NCI-H2107 treated with DMSO at 0.1 percent for 48 hours (cell line): Measurements from ENCODE around the gene MTRF1.

Source experiments
- DNase-seq: peaks from one replicate; lab custom pipeline; 2025; ENCODE audit not compliant: unreplicated experiment; lab: John Stamatoyannopoulos, UW

Gene MTRF1

DNA sequence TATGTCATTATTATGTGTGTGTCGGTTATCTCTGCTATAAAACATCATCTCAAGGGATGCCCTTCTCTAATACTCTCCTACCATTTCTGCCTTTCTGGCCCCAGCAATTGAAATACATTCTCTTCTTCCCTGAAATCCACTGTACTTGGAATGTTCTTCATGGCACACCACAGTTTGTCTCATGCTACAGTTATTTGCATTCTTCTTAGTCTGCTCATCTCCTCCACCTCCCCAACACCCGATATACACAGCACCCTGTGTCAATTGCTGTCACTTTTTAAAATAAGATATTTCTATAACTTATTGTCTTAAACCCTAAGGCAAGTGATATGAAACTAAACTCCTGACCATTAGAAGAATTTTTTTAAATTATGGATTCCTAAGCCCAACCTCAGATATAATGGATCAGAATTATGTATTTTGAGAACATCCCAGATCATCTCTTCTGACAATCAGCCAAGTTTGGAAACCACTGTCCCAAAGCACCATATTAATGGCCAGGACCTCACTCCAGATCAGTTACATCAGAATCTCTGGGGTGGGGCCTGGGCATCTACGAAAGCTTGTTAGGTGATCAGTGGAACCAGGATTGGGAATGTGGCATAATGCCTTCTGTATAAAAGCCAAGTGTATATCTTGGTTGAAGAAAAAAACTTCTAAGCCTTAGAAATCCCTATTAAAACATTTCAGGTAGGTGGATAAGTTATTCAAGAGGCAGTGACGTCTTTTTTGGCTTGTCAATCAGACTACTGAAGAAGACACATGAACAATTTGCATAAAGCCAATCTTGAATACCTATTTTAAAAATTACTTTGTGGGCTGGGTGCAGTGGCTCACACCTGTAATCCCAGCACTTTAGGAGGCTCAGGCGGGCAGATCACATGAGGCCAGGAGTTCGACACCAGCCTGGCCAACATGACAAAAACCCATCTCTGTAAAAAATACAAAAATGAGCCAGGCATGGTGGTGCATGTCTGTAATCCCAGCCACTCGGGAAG is 39.0 kb downstream of the MTRF1 start:
- DNase-seq: no peak

DNA sequence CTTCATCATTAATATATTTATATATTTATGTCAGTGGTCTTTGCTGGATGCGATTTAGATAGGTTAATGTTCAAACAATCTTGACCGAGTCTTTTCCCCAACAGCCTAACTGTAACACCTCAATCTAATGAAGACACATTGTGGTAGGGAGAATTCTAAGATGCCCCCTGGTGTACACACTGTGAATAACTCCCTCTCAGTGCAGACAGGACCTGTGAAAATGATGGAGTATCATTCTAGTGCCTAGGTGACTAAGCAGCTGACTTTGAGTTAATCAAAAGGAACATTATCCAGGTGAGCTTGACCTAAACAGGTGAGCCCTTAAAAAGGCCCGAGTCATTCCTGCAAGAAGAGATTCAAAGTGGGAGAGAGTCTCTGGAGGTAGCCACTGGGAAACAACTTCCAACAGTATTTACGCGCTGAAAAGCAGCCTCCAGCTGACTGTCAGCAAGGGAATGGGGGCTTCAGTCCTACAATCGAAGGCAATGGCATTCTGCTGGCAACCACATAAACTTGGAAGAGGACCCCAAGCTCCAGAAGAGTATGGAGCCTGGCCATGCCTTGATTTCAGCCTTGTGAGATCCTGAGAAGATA is 41.0 kb downstream of the MTRF1 start:
- peak; percentile 34 for DNase-seq

DNA sequence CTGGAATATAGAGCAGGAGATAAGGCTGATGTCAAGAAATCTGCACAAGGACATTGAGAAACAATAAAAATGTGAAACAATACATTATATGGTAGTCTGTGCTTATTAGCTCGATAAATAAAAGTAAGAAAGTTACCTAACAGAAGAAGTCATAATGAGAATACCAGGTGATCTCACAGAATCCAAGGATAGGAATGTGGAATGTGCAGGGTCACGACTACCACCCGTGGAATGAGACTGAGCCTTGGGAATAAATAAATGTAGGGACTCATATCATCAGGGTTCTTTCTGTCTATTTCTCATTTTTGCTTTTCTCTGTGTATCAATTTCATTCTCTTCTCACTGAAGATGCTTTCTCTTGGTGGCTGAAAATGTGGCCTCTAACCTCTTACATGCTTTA is 43.0 kb downstream of the MTRF1 start:
- no peak for DNase-seq

DNA sequence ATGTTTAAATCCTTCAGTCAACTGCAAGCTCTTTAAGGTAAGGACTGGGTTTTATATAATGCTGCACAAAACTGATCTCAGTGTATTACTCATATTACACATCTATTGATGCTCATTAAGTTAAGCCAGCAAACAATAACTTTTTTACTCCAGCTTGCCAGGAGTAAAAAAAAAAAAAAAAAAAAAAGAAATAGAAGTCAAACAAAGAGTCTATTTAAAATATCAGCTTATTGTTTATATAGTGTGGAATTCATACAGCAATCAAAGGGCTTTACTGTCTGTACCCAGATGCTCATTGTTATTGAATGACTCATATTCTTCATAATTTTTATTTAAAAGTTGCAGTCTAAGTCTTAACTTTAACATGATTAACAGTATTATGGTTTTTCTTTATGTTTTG is 47.2 kb downstream of the MTRF1 start:
- DNase-seq: no peak

DNA sequence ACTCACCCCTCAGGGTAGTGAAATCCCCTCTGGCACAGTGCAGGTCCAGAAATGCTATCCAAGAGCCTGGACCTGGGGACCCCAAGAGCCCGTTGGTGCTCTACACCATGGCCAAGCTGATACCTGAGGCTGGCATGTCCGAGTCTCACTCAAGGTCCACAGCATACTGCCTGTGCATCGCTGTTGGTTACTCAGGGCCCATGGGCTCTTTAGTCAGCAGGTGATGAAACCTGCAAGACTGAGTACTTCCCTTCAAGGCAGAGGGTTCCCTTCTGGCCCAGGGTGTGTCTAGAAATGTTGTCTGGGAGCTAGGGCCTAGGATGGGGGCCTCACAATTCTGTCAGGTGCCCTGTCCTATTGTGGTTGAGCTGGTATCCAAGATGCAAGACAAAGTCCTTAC is 49.5 kb downstream of the MTRF1 start:
- no peak for DNase-seq

DNA sequence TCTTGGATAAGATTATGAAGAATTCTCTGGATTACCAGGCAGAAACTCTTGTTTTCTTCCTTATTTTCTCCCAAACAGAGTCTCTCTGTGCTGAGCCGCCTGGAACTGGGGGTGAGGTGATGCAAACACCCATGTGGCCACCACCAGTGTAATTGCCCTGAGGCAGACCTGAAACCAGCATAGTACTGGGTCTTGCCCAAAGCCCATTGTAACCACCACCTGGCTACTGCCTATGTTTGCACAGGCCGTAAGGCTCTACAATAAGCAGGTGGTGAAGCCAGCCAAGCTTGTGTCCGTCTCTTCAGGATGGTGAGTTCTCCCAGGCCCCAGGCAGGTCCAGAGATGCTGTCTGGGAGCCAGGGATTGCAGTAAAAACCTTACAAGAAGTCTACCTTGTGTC is 50.1 kb downstream of the MTRF1 start:
- no peak for DNase-seq

DNA sequence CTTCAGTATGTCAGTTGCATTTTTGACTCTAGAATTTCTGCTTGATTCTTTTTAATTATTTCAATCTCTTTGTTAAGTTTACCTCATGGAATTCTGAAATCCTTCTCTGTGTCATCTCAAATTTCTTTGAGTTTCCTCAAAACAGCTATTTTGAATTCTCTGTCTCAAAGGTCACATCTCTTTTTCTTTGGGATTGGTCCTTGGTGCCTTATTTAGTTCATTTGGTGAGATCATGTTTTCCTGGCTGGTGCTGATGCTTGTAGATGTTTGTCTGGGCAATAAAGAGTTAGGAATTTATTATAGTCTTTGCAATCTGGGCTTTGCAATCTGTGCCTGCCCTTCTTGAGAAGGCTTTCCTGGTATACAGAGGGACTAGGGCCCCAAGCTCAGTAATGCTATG is 50.5 kb downstream of the MTRF1 start:
- no peak for DNase-seq

DNA sequence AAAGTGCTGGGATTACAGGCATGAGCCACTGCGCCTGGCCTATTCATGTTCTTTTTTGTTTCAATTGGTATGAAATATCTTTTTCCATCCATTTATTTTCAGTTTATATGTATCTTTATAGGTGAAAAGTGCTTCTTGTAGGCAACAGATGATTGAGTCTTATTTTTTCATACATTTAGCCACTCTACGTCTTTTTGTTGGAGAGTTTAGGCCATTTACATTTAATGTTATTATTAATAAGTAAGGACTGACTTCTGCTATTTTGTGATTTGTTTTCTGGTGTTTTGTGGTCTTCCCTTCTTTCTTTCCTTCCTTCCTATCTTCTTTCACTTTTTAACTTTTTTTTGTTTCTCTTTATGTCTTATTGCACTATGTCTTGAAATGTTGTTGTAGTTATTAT is 52.3 kb downstream of the MTRF1 start:
- DNase-seq: no peak

DNA sequence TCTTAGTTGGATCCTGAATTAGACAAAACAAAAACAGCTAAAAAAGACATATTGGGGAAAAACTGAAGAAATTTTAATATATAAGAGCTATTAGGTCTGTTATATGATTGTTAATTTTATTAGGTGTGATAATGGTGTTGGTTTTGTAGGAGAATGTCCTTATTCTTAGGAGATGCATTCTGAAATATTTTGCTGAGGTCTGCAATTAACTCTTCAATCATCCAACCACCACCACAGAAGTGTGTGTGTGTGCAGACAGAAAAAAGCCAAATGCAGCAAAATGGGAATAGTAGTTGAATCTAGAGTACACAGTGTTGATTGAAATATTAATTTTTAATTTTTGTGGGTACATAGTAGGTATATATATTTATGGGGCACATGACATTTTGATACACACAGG is 56.9 kb downstream of the MTRF1 start:
- no peak for DNase-seq

DNA sequence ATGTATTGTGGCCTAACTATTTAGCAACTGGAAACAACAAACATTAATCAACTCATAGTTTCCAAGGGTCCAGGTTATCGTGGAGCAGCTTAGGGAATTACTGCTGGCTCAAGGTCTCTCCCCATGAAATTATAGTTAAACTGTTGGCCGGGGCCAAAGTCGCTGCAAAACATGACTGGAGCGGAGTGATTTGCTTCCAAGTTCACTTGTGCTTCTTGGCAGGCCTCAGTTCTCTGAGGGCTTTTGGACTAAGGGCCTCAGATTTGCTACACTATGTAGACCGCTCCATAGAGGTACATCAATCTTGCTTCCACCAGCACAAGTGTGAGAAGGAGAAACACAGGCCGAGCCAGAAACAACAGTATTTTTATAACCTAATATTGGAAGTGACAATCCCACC is 59.6 kb downstream of the MTRF1 start:
- DNase-seq: no peak

DNA sequence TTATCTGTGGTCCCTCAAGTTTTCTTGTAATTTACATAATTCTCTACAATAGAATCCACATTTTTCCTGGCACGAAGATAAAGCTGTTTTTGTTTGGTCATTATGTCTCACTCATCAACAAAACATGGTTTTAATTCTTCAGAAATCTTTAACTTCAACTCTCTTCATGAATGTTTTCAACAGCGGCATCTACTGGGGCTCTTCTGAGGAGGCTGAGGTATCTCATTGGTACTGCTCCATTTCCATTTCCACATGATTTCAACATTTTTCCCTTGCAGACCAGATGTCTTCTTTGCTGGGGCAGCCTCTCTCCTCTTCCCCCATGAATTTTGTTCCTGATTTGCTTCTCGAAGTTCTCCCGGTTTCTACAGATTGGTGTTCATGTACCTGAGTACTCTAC is 63.2 kb downstream of the MTRF1 start:
- no peak for DNase-seq

DNA sequence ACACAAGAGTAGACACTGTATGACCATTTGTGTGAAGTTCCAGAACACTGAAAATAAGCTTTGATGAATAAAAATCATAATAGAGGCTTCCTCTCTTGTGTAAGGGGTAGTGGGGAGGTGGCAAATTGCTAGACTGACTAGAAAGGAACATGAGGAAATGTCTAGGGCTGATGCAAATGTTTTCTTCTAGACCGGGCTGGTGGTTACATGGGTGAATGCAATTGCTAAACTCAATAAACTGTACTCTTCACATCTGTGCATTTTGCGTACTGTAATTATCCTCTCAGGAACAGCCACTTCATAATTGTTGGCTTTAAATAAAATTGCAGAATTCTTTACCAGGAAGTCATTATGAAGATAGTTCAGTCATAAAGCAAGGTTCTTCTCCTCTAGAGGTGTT is 63.9 kb downstream of the MTRF1 start:
- peak; percentile 51 for DNase-seq

DNA sequence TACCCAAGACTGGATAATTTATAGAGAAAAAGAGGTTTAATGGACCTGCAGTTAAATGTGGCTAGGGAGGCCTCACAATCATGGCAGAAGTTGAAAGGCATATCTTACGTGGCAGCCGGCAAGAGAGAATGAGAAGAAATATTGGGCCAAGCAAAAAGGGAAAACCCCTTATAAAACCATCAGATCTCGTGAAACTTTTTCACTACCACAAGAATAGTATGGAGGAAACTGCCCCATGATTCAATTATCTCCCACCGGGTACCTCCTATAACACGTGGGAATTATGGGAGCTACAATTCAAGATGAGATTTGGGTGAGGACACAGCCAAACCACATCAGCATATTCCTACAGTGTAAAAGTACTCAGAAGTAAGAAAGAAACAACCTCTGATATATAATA is 64.3 kb downstream of the MTRF1 start:
- no peak for DNase-seq

DNA sequence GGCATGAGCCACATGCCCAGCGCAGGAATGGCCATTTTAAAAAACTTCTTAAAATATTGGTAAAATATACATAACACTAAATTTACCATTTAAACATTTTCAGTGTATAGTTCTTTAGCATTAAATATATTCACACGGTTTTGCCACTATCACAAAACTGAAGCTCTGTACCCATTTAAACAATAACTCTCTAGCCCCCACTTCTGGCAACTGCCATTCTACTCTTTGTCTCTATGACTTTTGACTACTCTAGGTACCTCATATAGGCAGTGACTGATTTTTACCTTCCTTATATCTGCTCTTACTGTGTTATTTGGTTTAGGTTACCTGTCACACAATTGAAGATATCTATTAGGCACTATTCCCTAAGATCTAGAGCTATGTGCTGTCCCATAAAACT is 66.8 kb downstream of the MTRF1 start:
- DNase-seq: no peak

DNA sequence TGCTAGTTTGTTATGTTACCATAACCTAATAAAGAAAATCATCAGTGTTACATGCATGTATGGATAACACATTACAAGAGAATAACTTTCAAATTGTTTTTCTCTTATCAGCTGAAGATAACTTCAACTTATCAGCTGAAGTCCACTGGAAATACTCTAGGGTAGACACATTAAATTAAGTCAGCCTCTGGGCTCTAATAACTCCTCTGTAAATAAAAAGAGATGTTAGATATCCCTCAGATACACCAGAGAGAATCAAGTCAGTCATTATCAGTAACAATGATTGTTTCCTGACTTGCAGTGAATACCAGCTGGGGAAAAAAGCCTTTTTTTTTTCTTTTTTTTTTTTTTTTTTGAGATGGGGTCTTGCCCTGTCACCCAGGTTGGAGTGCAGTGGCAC is 67.4 kb downstream of the MTRF1 start:
- no peak for DNase-seq

DNA sequence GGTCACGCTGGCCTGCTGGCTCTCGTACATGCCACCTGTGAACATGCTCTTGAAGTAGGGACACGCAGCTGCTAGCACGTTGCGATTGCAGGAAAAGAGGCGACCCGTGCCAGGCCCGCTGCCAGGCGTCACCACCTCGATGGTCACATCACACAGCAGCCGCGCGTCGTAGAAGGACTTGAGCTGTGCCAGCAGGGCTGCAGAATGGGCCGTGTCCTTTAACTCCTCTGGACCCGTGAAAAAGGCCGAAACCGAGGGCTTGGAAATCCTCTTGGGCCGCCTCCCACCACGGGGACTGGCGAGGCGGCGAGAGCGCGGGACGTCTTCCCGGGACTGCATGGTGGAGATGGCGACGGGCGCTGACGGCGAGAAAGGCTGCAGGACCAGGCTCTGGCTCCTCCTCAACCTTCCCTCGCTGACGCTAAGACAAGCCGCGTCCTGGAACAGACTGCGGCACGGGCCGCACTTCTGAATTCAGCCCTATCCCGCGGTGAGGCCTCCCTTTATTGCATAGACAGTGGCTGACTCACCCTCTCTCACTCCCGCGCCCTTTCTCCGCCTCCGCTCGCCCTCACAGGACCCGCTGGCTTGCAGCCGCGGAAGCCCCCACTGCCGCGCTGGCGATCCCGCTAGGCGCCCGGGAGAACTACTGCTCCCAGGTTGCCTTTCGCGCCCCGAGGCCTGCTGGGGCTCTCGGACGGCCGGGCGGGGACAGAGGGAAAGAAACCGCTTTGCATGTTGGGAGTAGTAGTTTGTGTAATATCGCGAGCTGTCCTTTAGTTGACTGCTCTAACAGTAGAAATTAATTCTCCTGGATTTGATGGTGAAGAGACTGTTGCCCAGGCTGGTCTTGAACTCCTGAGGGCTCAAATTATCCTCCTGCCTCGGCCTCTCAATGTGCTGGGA is 69.2 kb downstream of the MTRF1 start, which contains the start of gene KBTBD7:
TSS of gene KBTBD7 (minus strand) at position 651 of the 906 bp plus-strand sequence. CDS start at position 339, 312 bp downstream.
- DNase-seq: peak; percentile 78

DNA sequence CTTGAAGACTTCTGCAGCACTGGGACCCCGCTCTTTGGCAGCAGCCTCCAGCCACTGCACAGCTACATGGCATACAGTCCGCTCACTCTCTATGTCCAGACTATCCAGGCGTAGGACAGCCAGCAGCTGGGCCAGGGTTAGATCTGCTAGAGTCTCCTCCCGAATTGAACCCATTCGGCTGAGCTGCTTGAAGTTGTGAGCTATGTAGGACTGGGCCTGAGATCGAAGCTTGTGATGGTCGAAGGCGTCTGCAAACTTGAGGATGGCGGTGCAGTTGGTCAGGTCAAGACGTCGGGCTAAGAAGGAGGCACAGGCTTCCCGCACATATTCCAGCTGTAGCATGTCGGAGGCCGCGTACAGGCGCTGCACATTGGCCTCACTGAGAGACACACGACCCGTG is 69.9 kb downstream of the MTRF1 start:
- DNase-seq: no peak

DNA sequence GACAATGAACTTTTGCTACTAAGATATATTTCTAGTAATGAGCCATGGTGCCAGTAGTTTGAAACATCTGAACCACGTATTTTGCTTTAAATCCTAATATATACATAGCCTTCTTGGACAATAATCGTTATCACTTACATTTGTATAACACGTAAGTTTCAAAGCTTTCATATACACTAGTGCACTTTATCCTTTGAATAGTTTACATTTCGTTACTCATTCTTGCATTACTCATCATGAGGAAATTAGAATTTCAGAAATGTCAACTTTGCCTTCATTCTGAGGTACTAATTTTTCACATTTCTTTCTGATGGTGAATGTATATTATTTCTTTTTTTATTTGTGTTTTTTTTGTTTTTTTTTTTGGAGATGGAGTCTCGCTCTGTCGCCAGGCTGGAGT is 74.8 kb downstream of the MTRF1 start:
- no peak for DNase-seq

DNA sequence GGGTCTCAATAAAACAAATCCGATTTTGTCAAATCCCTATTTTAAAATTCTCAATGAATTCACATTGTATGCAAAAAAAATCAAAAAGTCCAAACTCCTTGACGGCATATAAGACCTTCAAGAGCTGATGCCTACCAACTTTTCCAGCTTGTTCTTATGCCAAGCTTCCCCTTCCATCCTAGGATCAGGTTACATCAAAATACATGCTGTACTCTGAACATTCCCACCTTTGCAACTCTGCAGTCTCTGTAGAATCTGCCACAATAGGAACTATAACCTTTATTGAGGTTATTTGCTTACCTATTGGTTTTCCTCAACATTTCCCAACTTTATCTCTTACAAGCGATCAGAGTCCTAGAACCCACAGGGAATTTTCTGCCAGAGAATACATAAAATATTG is 76.9 kb downstream of the MTRF1 start:
- no peak for DNase-seq

DNA sequence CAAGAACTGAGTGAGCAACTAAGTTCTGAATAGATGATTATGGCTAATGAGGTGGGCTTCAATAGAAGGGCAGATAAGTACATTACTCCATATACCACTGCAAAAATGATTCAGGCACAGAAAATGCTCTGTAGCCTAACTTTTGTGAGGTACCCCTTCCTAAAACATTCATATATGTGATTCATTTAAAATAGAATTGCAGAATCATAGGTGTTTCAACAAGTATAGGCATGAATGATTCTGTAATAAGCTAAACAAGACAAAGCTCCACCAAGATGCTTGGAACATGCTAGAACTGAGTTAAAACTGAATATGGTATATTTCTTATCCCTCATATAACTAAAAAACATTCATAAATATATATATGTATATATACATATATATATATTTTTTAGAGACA is 81.1 kb downstream of the MTRF1 start:
- no peak for DNase-seq

DNA sequence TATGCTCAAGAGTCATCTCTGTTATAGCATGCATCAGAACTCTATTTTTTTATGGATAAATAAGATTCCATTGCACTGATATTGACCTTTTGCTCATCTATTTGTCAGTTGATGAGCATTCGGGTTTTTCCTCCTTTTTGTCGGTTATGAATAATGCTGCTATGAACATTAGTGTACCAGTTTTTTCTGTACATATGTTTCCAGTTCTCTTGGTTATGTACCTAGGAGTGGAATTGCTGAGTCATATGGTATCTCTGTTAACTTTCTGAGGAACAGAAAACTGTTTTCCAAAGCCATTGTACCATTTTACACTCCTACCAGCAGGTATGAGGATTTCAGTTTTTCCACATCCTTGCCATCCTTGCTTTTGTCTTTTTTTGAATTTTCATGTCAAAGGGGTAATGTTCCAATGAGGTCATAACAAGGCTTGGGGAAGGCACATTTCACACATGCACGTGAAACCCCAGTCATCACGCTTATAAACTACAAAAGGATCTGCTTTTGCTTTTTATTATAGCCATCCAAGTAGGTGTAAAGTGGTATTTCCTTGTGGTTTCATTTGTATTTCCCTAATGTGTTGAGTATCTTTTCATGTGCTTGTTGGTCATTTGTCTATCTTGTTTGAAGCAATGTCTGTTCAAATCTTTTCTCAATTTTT is 83.7 kb downstream of the MTRF1 start:
- no peak for DNase-seq
